ENCODE data around the gene PDE1C. TPM values are rescaled to one million over a fixed set of nuclear protein-coding genes. Genes with fewer than 3 reads are reported as not detected.

PDE1C gene
- total and polyA plus RNA-seq, 12 donors: 0.33 to 9.9 (median 2.9) TPM

- TF ChIP-seq CTCF (IDR thresholded peaks at IDR 0.05) (no peak), POLR2A (IDR thresholded peaks at IDR 0.05) (no peak)
- intact Hi-C loops (cut with DNase I): no loop called here
- H3K36me3 ChIP-seq (replicated peaks in 1 of 2): no peaks in the 10 kb centered on the region
- H3K9me3 ChIP-seq (replicated peaks in 1 of 3): no peaks in the 10 kb centered on the region
- no peak for DNase-seq
- no peaks in the 10 kb centered on the region for H3K4me1 ChIP-seq (replicated peaks in 1 of 2)
- H3K4me3 ChIP-seq: no peak overlapping the region
- H3K27me3 ChIP-seq: no peaks in the 10 kb centered on the region
- WGBS, 4 donors: 32 to 44% (median 36%) methylated on average over 1 of the region's 1 CpG
- no peak overlapping the region for H3K27ac ChIP-seq
These were observed 87.2 kb downstream of the PDE1C start for GRCh38 chr7:31982962-31983361.

- H3K27ac ChIP-seq: no peak overlapping the region
- intact Hi-C loops (cut with DNase I): no loop called here
- H3K9me3 ChIP-seq (replicated peaks in 1 of 3): no peaks in the 10 kb centered on the region
- no peaks in the 10 kb centered on the region for H3K27me3 ChIP-seq
- H3K36me3 ChIP-seq (replicated peaks in 1 of 2): no peaks in the 10 kb centered on the region
- no peak for TF ChIP-seq CTCF (IDR thresholded peaks at IDR 0.05)
- no peak for TF ChIP-seq POLR2A (IDR thresholded peaks at IDR 0.05)
- 60 to 75% (median 68%) methylated on average over 4 to 6 of the region's 6 CpGs for WGBS, 4 donors
- no peak overlapping the region for H3K4me3 ChIP-seq
- DNase-seq: no peak
- H3K4me1 ChIP-seq (replicated peaks in 1 of 2): no peaks in the 10 kb centered on the region
These were observed 88.3 kb downstream of the PDE1C start for GRCh38 chr7:31981874-31982390.

- Histone ChIP-seq H3K4me1 (replicated peaks in 1 of 2) (no peaks in the 10 kb centered on the region), H3K36me3 (replicated peaks in 1 of 2) (no peaks in the 10 kb centered on the region), H3K27ac (no peak overlapping the region), H3K27me3 (no peaks in the 10 kb centered on the region), H3K4me3 (no peak overlapping the region), H3K9me3 (replicated peaks in 1 of 3) (no peaks in the 10 kb centered on the region)
- TF ChIP-seq CTCF (IDR thresholded peaks at IDR 0.05): no peak
- TF ChIP-seq POLR2A (IDR thresholded peaks at IDR 0.05): no peak
- intact Hi-C loops (cut with DNase I): loop anchor here in 1 of 2 donors (10.0 kb wide), 1 partner anchor 45 kb away; no protein-coding TSS in a partner anchor
- DNase-seq: no peak
- 75 to 81% (median 77%) methylated on average over 1 of the region's 1 CpG for WGBS, 4 donors
These were observed 90.4 kb downstream of the PDE1C start for GRCh38 chr7:31979690-31980330.

- WGBS, 4 donors: 69 to 75% (median 72%) methylated on average over 5 of the region's 5 CpGs
- H3K36me3 ChIP-seq (replicated peaks in 1 of 2): no peaks in the 10 kb centered on the region
- no peak overlapping the region for H3K4me3 ChIP-seq
- no peaks in the 10 kb centered on the region for H3K27me3 ChIP-seq
- no peak for DNase-seq
- H3K4me1 ChIP-seq (replicated peaks in 1 of 2): no peaks in the 10 kb centered on the region
- no peak overlapping the region for H3K27ac ChIP-seq
- intact Hi-C loops (cut with DNase I): loop anchor here in 1 of 2 donors (10.0 kb wide), 1 partner anchor 49 kb away; no protein-coding TSS in a partner anchor
- TF ChIP-seq CTCF (IDR thresholded peaks at IDR 0.05) (no peak), POLR2A (IDR thresholded peaks at IDR 0.05) (no peak)
- H3K9me3 ChIP-seq (replicated peaks in 1 of 3): no peaks in the 10 kb centered on the region
These were observed 94.7 kb downstream of the PDE1C start for GRCh38 chr7:31975546-31975945.
